Keratinocyte (primary cell): ENCODE measurements around the gene RNASE13. TPM values are rescaled to one million over a fixed set of nuclear protein-coding genes. Genes with fewer than 3 reads are reported as not detected.

Source experiments
- DNase-seq: peaks from one replicate; pipeline ENCODE4 v3.0.0-alpha.2; 2011; ENCODE audit warnings: low read depth, missing footprints, low spot score
- FAIRE-seq: peaks from 2 replicates; lab custom pipeline; 2011; peaks lifted over from hg19 to GRCh38; lab: Jason Lieb, UNC
- H2AFZ ChIP-seq: 2 replicates; pipeline ENCODE4 v1.6.0; 2012; ENCODE audit warnings: low read length, control low read depth, inconsistent platforms; ENCODE audit not compliant: control insufficient read depth
- H3K27ac ChIP-seq: 2 replicates; pipeline ENCODE4 v1.5.1; 2011; ENCODE audit warnings: low read length; ENCODE audit not compliant: control insufficient read depth, insufficient read depth
- H3K27me3 ChIP-seq: 3 replicates; pipeline ENCODE4 v1.6.0; 2011; ENCODE audit warnings: low read length; ENCODE audit not compliant: control insufficient read depth, insufficient read depth; ENCODE audit errors: extremely low read depth
- H3K36me3 ChIP-seq, 2 experiments: 2 replicates in 1 of 2; 3 replicates in 1 of 2; pipeline ENCODE4 v1.5.1; 2011; ENCODE audit warnings: low read length in 2 of 2, mild to moderate bottlenecking in 1 of 2; ENCODE audit not compliant: control insufficient read depth in 2 of 2, insufficient read depth in 2 of 2; ENCODE audit errors: extremely low read depth in 1 of 2
- H3K4me1 ChIP-seq: 3 replicates; pipeline ENCODE4 v1.5.1; 2011; ENCODE audit warnings: low read length; ENCODE audit not compliant: control insufficient read depth, insufficient read depth; ENCODE audit errors: extremely low read depth
- H3K4me2 ChIP-seq: 3 replicates; pipeline ENCODE4 v1.6.0; 2011; ENCODE audit warnings: low read depth, low read length; ENCODE audit not compliant: control insufficient read depth, insufficient read depth; ENCODE audit errors: extremely low read depth
- H3K4me3 ChIP-seq, 3 experiments: fragments of 200-600 bp in 1 of 3; sonication (generic) in 1 of 3; 2 replicates in 2 of 3; 3 replicates in 1 of 3; pipeline ENCODE4 v1.5.1; 2011 to 2016; ENCODE audit warnings: low read length in 3 of 3, mild to moderate bottlenecking in 3 of 3, control low read depth in 2 of 3, inconsistent platforms in 1 of 3, low read depth in 1 of 3, mixed read lengths in 1 of 3, mixed run types in 1 of 3, moderate library complexity in 1 of 3; ENCODE audit not compliant: control insufficient read depth in 2 of 3, insufficient read depth in 2 of 3; ENCODE audit errors: extremely low read depth in 1 of 3
- H3K79me2 ChIP-seq: 2 replicates; pipeline ENCODE4 v1.6.0; 2012; ENCODE audit warnings: low read length; ENCODE audit not compliant: control insufficient read depth, insufficient read depth
- H3K9ac ChIP-seq: 3 replicates; pipeline ENCODE4 v1.6.0; 2011; ENCODE audit warnings: low read length; ENCODE audit not compliant: control insufficient read depth, insufficient read depth; ENCODE audit errors: extremely low read depth
- H3K9me1 ChIP-seq: 3 replicates; pipeline ENCODE4 v1.6.0; 2011; ENCODE audit warnings: low read length; ENCODE audit not compliant: control insufficient read depth, insufficient read depth; ENCODE audit errors: extremely low read depth
- H3K9me3 ChIP-seq: 2 replicates; pipeline ENCODE4 v1.5.1; 2012; ENCODE audit warnings: low read depth, low read length; ENCODE audit not compliant: control insufficient read depth
- H4K20me1 ChIP-seq: 3 replicates; pipeline ENCODE4 v1.6.0; 2011; ENCODE audit warnings: low read length; ENCODE audit not compliant: control insufficient read depth, insufficient read depth; ENCODE audit errors: extremely low read depth
- EZH2 ChIP-seq: IDR thresholded peaks from one replicate; pipeline ENCODE4 v1.6.1; 2012; ENCODE audit warnings: inconsistent platforms, mild to moderate bottlenecking, low read length, moderate library complexity
- dilution Hi-C: fragments of 300-500 bp; cut with MboI; formaldehyde crosslinking; loops from one replicate; pipeline ENCODE4 v1.7.0; 2020; ENCODE audit warnings: low sequenced_read_pairs; ENCODE audit not compliant: extremely low pct_ligation_motif_present
- polyA plus RNA-seq, 5 experiments: library from polyadenylated mRNA; depleted of rRNA in 3 of 5; stranded (reverse) in 3 of 5; stranded (forward) in 1 of 5; unstranded in 1 of 5; fragments of >200 nt; gene quantifications; 1 replicate in 1 of 5; 2 replicates in 3 of 5; 3 replicates in 1 of 5; pipeline versions ENCODE4 v1.2.1 to v1.2.3, GENCODE V29; 2011 to 2012; ENCODE audit warnings: missing spikeins in 2 of 5, low read depth in 1 of 5, low replicate concordance in 1 of 5
- TF ChIP-seq, protein P1 (sequence below), 3 experiments: IDR thresholded peaks in 1 of 3; conservative IDR thresholded peaks in 1 of 3; optimal IDR thresholded peaks in 1 of 3; 2 replicates in 2 of 3; 3 replicates in 1 of 3; pipeline versions ENCODE3 to v1.5.1; 2011; ENCODE audit warnings: low read length in 3 of 3, mild to moderate bottlenecking in 3 of 3, moderate library complexity in 2 of 3, control low read depth in 1 of 3, inconsistent platforms in 1 of 3; ENCODE audit not compliant: insufficient read depth in 2 of 3; ENCODE audit errors: extremely low read depth in 1 of 3

RNASE13 gene
- polyA plus RNA-seq, 1 donor (not counting 4 experiments of a cell fraction or from before 2014, with no cell fraction given), result not detected

DNA sequence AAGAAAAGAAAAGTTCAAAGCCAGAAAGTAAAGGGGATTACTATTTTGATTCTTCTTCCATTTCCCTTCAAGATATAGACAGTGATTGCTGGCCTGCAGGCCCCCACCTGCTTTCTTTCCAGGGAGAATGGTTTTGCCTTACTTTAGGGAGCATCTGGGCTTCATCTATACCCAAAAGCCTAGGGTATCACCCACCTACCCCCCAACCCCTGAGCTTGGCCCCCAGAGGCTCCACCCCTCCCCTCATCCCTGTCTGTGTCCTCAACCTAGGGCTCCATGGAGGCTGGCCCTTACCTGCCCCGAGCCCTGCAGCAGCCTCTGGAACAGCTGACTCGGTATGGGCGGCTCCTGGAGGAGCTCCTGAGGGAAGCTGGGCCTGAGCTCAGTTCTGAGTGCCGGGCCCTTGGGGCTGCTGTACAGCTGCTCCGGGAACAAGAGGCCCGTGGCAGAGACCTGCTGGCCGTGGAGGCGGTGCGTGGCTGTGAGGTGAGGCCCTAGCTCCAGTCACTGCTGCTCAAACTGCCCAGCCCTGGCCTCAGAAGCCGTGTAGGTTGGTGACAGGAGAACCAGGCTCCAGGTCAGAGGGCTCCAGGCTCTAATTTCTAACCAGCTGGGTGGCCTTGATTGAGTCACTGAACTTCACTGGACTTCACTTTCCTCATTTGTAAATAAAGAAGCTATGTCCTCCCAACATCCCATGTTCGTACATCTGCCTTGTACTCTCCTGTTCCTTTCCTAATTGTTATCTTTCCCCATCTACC lies 49.1 kb upstream of the RNASE13 start:
- Histone ChIP-seq H3K4me2 (no peak overlapping the region), H3K36me3 (peaks cover 1 to 12% of the 10 kb centered on the region in 2 experiments), H3K79me2 (no peaks in the 10 kb centered on the region), H3K4me1 (peaks cover 17% of the 10 kb centered on the region), H3K9me1 (peaks cover 3% of the 10 kb centered on the region), H3K27ac (no peak overlapping the region), H3K9me3 (no peaks in the 10 kb centered on the region), H2AFZ (no peak overlapping the region), H4K20me1 (no peaks in the 10 kb centered on the region), H3K27me3 (no peaks in the 10 kb centered on the region), H3K4me3 (no peak overlapping the region), H3K9ac (no peak overlapping the region)
- dilution Hi-C loops, result no loop called here
- TF ChIP-seq EZH2, result no peak
- TF ChIP-seq, protein P1, sequence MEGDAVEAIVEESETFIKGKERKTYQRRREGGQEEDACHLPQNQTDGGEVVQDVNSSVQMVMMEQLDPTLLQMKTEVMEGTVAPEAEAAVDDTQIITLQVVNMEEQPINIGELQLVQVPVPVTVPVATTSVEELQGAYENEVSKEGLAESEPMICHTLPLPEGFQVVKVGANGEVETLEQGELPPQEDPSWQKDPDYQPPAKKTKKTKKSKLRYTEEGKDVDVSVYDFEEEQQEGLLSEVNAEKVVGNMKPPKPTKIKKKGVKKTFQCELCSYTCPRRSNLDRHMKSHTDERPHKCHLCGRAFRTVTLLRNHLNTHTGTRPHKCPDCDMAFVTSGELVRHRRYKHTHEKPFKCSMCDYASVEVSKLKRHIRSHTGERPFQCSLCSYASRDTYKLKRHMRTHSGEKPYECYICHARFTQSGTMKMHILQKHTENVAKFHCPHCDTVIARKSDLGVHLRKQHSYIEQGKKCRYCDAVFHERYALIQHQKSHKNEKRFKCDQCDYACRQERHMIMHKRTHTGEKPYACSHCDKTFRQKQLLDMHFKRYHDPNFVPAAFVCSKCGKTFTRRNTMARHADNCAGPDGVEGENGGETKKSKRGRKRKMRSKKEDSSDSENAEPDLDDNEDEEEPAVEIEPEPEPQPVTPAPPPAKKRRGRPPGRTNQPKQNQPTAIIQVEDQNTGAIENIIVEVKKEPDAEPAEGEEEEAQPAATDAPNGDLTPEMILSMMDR (optimal IDR thresholded peaks at IDR 0.05 in 1 of 3, IDR thresholded peaks at IDR 0.05 in 1 of 3, conservative IDR thresholded peaks at IDR 0.05 in 1 of 3; ENCODE audit: extremely low read depth in 1 of 3, insufficient read depth in 2 of 3, low read length in 3 of 3), result no peak
- FAIRE-seq (no peak), DNase-seq (no peak)

DNA sequence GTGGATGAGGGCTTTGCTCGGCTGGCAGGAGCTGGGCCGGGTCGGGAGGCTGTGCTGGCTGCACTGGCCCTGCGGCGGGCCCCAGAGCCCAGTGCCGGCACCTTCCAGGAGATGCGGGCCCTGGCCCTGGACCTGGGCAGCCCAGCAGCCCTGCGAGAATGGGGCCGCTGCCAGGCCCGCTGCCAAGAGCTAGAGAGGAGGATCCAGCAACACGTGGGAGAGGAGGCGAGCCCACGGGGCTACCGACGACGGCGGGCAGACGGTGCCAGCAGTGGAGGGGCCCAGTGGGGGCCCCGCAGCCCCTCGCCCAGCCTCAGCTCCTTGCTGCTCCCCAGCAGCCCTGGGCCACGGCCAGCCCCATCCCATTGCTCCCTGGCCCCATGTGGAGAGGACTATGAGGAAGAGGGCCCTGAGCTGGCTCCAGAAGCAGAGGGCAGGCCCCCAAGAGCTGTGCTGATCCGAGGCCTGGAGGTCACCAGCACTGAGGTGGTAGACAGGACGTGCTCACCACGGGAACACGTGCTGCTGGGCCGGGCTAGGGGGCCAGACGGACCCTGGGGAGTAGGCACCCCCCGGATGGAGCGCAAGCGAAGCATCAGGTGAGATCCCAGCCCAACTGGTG lies 47.0 kb upstream of the RNASE13 start:
- no peak for TF ChIP-seq EZH2
- TF ChIP-seq, protein P1 (optimal IDR thresholded peaks at IDR 0.05 in 1 of 3, IDR thresholded peaks at IDR 0.05 in 1 of 3, conservative IDR thresholded peaks at IDR 0.05 in 1 of 3; ENCODE audit: extremely low read depth in 1 of 3, insufficient read depth in 2 of 3, low read length in 3 of 3), result no peak
- Histone ChIP-seq H3K4me1 (peaks cover 17% of the 10 kb centered on the region), H3K9me1 (peaks cover 3% of the 10 kb centered on the region), H3K4me3 (no peak overlapping the region), H3K79me2 (no peaks in the 10 kb centered on the region), H3K9ac (no peak overlapping the region), H3K36me3 (peaks cover 0 to 13% of the 10 kb centered on the region in 2 experiments), H3K27me3 (no peaks in the 10 kb centered on the region), H4K20me1 (no peaks in the 10 kb centered on the region), H3K9me3 (no peaks in the 10 kb centered on the region), H3K4me2 (no peak overlapping the region), H3K27ac (no peak overlapping the region), H2AFZ (no peak overlapping the region)
- dilution Hi-C loops, result no loop called here
- FAIRE-seq (no peak), DNase-seq (no peak)
